Testis (tissue), 3 donors: Measurements from ENCODE around the gene STEAP1. TPM values are rescaled to one million over a fixed set of nuclear protein-coding genes. Genes with fewer than 3 reads are reported as not detected.

Experiments
- DNase-seq: peaks from one replicate; pipeline ENCODE4 v3.0.0-alpha.2; 2019
- H3K27ac ChIP-seq, 2 donors: fragments of 200-600 bp; sonication (generic); one replicate each; pipeline ENCODE4 v1.5.1; 2019
- H3K27me3 ChIP-seq: fragments of 200-600 bp; sonication (generic); one replicate; pipeline ENCODE4 v1.5.1; 2019
- H3K36me3 ChIP-seq: fragments of 200-600 bp; sonication (generic); one replicate; pipeline ENCODE4 v1.5.1; 2017; ENCODE audit warnings: low read depth; ENCODE audit errors: missing control alignments
- H3K4me1 ChIP-seq: fragments of 200-600 bp; sonication (generic); one replicate; pipeline ENCODE4 v1.5.1; 2019
- H3K4me3 ChIP-seq, 2 donors: fragments of 200-600 bp; sonication (generic); one replicate each; pipeline ENCODE4 v1.5.1; 2017 to 2019
- H3K9me3 ChIP-seq: fragments of 200-600 bp; sonication (generic); one replicate; pipeline ENCODE4 v1.5.1; 2017
- CTCF ChIP-seq, 3 experiments: fragments of 450-650 bp in 2 of 3; fragments of 200-600 bp in 1 of 3; sonication (generic) in 1 of 3; IDR thresholded peaks; one replicate each; pipeline ENCODE4 v1.5.1; 2016 to 2019; ENCODE audit warnings: antibody characterized with exemption in 3 of 3, mild to moderate bottlenecking in 2 of 3, moderate library complexity in 1 of 3
- POLR2A ChIP-seq: fragments of 450-650 bp; IDR thresholded peaks from one replicate; pipeline ENCODE4 v1.6.1; 2017; ENCODE audit warnings: antibody characterized with exemption, mild to moderate bottlenecking, moderate library complexity
- WGBS, 2 donors: methylation state at CpG; one replicate each; pipeline ENCODE4 v1.1.5; 2018; 5-methylcytosine and 5-hydroxymethylcytosine counted together
- intact Hi-C: fragments of 100-400 bp; cut with DNase I; formaldehyde crosslinking; loops from one replicate; pipeline ENCODE4 v1.15.1; 2023; ENCODE audit warnings: low total_unique reads
- polyA plus RNA-seq: library from polyadenylated mRNA; stranded (reverse); fragments of 350-450 nt; fragmentation: Illumina TruSeq; extraction: RNeasy Lipid Tissue Mini Kit (QIAGEN cat#74804); gene quantifications from one replicate; pipeline ENCODE4 v1.2.3, GENCODE V29; 2014; ENCODE audit warnings: low read depth, low replicate concordance; ENCODE audit not compliant: insufficient read depth
- total RNA-seq, 2 donors: library from RNA; depleted of rRNA; stranded (reverse); fragments of >200 nt; gene quantifications; one replicate each; pipeline ENCODE4 v1.2.3, GENCODE V29; 2016

The STEAP1 gene
- total and polyA plus RNA-seq, 3 donors from 2014 or later: 6.4 to 7.3 (median 6.4) TPM

- TF ChIP-seq CTCF (IDR thresholded peaks at IDR 0.05) (no peak), POLR2A (no peak)
Measured at GRCh38 chr7:90192876-90193750, 38.8 kb downstream of the STEAP1 start.

GRCh38 chr7:90194911-90195809 is 40.9 kb downstream of the STEAP1 start:
- intact Hi-C loops: no loop called here
- H3K4me3 ChIP-seq: no peak overlapping the region
- no peak for DNase-seq
- TF ChIP-seq POLR2A (no peak), CTCF (IDR thresholded peaks at IDR 0.05) (no peak)
- no peaks in the 10 kb centered on the region for H3K36me3 ChIP-seq
- no peaks in the 10 kb centered on the region for H3K4me1 ChIP-seq
- no peaks in the 10 kb centered on the region for H3K9me3 ChIP-seq
- WGBS, 2 donors: 78 to 90% methylated on average over 10 of the region's 10 CpGs
- H3K27ac ChIP-seq: no peak overlapping the region
- no peaks in the 10 kb centered on the region for H3K27me3 ChIP-seq

More at GRCh38 chr7:90192876-90193750, 38.8 kb downstream of the STEAP1 start:
- no peak overlapping the region for H3K4me3 ChIP-seq
- H3K27me3 ChIP-seq: no peaks in the 10 kb centered on the region
- H3K9me3 ChIP-seq: no peaks in the 10 kb centered on the region
- H3K27ac ChIP-seq: no peak overlapping the region
- intact Hi-C loops: no loop called here
- no peaks in the 10 kb centered on the region for H3K4me1 ChIP-seq
- no peak for DNase-seq
- no peaks in the 10 kb centered on the region for H3K36me3 ChIP-seq
- 68 to 77% methylated on average over 2 of the region's 2 CpGs for WGBS, 2 donors

GRCh38 chr7:90201500-90202195 is 47.4 kb downstream of the STEAP1 start:
- DNase-seq: no peak
- H3K9me3 ChIP-seq: no peaks in the 10 kb centered on the region
- 91 to 93% methylated on average over 2 of the region's 2 CpGs for WGBS, 2 donors
- no peak overlapping the region for H3K27ac ChIP-seq
- no peak overlapping the region for H3K4me3 ChIP-seq
- no peaks in the 10 kb centered on the region for H3K4me1 ChIP-seq
- H3K36me3 ChIP-seq: no peaks in the 10 kb centered on the region
- intact Hi-C loops: no loop called here
- TF ChIP-seq POLR2A (no peak), CTCF (IDR thresholded peaks at IDR 0.05) (no peak)
- no peaks in the 10 kb centered on the region for H3K27me3 ChIP-seq

- Histone ChIP-seq H3K4me1 (no peaks in the 10 kb centered on the region), H3K36me3 (no peaks in the 10 kb centered on the region), H3K27me3 (no peaks in the 10 kb centered on the region), H3K27ac (no peak overlapping the region), H3K4me3 (no peak overlapping the region), H3K9me3 (no peaks in the 10 kb centered on the region)
- DNase-seq: no peak
- intact Hi-C loops: no loop called here
- WGBS, 2 donors: 95 to 100% methylated on average over 1 of the region's 1 CpG
- TF ChIP-seq POLR2A (no peak), CTCF (IDR thresholded peaks at IDR 0.05) (no peak)
Measured at GRCh38 chr7:90207956-90208355, 53.7 kb downstream of the STEAP1 start.
